Measurements from ENCODE around the gene DNAJC1.

GRCh38 chr10:21849607-21850006 is 153.9 kb downstream of the DNAJC1 start:
- TF ChIP-seq, protein P1, sequence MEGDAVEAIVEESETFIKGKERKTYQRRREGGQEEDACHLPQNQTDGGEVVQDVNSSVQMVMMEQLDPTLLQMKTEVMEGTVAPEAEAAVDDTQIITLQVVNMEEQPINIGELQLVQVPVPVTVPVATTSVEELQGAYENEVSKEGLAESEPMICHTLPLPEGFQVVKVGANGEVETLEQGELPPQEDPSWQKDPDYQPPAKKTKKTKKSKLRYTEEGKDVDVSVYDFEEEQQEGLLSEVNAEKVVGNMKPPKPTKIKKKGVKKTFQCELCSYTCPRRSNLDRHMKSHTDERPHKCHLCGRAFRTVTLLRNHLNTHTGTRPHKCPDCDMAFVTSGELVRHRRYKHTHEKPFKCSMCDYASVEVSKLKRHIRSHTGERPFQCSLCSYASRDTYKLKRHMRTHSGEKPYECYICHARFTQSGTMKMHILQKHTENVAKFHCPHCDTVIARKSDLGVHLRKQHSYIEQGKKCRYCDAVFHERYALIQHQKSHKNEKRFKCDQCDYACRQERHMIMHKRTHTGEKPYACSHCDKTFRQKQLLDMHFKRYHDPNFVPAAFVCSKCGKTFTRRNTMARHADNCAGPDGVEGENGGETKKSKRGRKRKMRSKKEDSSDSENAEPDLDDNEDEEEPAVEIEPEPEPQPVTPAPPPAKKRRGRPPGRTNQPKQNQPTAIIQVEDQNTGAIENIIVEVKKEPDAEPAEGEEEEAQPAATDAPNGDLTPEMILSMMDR (IDR thresholded peaks at IDR 0.05), result no peak
- TF ChIP-seq POLR2A (IDR thresholded peaks at IDR 0.05), result no peak
